Fibroblast of skin of back (primary cell): ENCODE measurements around the gene SFMBT1.
"Not testable (repeated sequence)": the region's sequence is repeated elsewhere in the genome, so short reads cannot be mapped to it uniquely, and the experiment has no call there.

Source experiments
- DNase-seq: peaks from one replicate; pipeline ENCODE4 v3.0.0-alpha.2; 2013

Gene SFMBT1

DNA sequence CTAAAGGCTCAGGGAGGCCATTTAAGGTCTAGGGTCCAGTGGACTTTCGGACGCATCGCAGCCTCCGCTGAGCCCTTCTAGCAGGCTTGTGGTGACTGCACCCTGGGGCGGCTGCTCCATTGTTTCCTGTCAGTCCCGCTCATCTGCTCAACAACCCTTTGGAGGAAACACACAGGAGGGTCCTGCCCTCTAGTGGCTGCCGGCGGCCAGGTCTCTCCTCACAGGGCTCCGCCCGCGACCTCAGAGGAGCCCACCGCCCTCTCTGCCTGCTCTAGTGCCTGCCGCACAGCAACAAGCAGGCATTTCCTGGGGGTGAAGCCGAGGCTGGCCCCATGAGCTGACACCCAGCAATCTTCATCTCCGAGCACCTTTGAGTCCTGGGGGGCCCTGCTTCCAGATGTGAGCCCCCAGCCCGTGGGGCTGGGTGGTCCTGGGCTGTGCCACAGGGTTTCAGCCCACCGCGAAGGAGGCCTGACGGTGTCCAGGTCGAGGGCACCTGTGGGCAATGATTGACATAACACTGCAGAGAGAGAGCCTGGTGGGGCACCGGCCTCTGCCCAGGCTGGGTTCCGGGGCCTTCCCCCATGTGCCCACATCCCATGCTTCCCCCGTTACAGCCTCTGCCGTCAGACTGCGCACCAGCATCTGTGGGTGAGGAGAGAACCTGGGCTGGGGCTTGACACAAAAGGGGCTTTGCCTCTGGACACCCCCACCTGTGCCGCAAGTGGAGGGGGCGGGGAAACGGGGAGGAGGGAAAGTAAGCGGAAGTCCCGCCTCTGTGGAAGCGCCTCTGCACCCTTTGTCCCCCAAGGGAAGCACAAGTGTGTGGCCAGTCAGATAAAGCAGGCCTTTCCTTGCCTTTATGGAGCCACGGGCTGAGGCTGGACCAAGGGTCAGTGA, 27.0 kb upstream of the SFMBT1 start:
- DNase-seq, result peak; percentile 76

DNA sequence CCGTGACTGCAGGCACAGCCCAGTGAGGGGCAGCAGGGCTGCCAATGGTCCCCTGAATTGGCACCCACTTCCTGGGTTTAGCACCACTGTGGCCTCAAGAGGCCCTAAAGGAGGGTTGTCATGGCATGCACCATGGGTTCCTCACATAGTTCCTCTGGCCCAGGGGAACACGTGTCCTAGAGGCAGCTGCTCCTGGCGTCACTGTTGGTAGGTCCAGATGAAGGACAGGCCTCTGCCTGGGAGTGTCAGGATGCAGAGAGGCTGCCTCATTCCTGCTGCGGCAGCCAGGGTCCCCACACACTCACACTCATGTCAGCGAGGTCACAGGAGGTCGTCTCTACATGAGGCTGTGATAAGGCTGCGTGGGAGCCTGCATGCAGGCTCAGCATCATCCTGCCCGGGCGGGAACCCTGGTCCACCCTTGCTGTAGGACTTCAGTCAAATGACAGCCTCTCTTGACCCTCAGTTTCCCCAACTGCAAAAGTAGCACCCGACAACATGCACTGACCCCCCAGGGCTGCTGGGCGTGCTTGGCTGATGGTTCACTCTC, 26.1 kb upstream of the SFMBT1 start:
- no peak for DNase-seq

DNA sequence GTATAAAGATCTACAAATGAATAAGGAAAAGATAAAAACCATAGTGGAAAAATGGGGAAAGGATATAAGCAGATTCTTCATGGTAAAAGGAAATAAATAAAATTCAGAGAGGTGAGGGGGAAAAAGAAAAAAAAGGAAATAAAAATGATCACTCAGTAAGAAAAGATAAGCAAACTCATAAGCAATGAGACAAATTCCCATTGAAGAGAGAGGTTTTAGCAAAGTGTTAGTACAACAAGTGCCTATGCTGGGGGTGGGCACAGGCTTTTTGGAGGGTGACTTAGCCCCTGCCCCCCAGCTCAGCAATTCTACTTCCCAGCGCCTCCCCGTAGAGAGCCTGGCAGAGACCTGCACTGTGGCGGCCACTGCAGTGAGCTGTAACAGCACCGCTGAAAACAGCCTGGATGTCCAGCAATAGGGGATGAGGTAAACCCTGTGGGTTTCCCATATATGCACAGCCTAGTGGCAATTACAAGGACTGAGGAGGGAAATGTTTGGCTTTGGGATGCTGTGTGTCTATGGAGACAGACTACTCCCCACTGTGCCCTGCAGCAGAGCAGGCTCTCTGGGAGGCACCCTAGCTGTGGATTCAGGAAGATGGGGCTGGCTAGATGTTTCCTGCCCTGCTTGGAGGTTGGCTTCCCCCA, 23.7 kb upstream of the SFMBT1 start:
- DNase-seq, result peak; percentile 26

DNA sequence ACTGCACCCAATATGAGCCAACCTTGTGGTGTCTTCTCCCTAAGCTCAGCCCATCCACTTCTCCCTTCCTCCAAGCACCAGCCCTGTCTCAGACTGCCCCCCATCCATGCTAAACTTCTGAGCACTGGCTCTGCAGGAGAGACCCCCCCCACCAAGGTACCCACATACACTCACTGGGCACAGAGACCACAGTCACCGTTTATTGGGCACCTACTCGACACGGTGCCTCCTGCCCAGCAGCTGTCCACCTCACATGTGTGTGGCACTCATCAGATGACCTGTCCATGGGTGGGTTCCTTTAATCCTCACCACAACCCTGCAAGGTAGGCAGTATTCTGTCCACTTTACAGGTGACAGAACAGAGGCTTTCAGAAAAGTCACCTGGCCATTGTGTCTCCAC, 22.3 kb upstream of the SFMBT1 start:
- no peak for DNase-seq

DNA sequence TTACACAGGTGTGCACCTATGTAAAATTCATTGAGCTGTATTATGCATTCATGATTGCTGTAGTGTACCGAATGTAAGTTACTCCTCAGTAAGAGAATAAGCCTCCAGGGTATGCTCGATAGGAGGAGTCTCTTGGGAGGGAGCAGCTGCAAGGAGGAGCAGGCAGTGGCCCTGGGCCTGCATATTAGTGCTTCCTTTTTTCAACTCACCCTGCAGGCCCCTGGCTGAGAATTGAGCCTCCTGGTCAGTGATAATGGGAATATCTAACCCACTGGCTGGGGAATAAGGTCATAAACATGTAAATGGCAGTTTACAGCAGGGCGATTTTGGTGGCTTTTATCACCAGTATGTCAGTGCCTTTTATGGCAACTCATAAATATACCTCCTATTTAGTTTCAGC, 21.7 kb upstream of the SFMBT1 start:
- no peak for DNase-seq

DNA sequence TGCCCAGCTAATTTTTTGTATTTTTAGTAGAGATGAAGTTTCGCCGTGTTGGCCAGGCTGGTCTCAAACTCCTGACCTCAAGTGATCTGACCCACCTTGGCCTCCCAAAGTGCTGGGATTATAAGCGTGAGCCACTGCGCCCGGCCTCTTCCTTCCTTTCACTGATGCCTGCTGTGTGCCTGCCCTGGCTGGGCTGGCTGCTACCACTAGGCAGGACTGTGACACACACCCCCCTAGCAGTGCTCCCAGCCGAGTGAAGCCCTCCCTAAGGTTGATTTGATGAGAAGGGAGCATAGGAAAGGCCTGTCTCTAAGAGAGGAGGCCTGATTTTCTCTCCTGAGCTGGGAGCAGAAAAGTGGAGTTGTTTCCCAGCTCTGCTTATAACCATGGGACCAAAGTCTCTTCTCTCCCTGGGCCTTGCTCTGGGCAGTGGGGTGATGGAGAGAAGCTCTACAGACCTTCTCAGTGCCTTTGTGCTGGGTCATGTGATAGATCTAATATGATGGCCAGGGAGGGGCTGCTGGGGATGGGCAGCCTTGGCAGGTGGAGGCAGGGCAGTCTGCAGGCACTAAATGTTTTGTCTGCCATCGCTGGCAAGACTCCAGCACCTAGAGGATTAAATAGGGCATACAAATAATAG, 20.1 kb upstream of the SFMBT1 start:
- DNase-seq, result no peak

DNA sequence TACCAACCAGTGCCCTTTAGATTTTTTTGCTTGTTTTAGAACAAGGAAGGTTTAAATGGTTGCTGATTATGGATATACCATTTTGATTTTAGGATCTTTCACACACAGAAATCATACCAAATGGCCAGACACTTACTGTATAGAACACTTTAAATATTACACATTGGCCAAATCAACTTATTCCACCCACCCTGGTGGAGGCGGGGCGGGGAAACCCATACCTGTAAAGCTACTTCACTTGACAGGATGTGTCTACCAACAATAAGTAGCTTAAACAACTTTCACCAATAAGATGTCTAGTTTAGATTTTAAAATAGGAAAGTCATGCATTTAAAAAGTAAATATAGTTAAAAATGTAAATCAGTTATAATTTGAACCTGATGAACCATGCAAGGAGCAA, 17.0 kb upstream of the SFMBT1 start:
- no peak for DNase-seq

DNA sequence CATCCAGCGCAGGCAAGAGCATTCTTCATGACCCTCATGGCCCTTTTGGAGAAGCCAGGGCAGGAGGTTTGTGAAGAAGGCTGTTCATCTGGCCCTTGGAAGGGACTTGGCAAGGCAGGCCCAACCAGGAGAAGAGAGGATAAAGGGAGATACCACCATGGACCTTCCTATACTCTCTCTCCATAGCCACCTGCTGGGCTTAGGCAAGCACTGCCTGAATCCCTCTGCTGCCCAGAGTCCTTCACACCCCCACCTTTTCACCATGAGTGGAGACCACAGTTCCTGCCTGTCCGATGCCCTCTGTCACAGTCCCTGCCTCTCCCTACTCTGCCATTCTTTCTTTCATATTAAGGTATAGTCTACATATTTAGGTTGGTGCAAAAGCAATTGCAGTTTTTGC, 10.6 kb upstream of the SFMBT1 start:
- DNase-seq, result no peak

DNA sequence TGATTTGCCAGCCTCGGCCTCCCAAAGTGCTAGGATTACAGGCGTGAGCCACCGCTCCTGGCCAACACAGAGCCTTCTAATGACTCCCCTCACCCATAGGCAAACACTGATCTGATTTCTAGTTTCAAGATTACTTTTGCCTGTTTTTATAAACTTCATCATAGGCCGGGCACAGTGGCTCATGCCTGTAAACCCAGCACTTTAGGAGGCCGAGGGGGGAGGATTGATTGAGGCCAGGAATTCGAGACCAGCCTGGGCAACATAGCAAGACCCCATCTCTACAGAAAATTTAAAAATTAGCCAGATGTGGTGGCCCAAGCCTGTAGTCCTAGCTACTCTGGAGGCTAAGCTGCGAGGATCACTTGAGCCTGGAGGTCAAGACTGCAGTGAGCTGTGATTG, 8.4 kb upstream of the SFMBT1 start:
- not testable (repeated sequence) for DNase-seq

DNA sequence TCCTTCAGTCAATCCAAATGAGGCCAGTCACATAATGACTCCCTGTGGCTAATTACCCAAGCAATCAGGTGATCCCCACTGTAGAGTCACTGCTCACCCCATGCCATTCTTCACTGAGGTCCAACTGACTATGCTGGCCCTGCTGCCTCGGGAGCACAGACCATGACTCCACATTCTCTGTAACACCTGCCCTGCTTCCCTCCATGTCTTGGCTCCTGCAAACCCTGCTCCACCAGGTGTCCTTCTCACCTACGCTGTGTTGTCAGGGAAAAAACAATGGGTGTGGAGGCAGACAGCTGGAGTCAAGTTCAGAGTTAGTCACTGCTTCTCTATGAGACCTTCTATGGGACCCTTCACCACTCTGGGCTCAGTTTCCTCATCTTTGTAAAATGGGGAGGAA, 6.1 kb upstream of the SFMBT1 start:
- DNase-seq, result no peak

DNA sequence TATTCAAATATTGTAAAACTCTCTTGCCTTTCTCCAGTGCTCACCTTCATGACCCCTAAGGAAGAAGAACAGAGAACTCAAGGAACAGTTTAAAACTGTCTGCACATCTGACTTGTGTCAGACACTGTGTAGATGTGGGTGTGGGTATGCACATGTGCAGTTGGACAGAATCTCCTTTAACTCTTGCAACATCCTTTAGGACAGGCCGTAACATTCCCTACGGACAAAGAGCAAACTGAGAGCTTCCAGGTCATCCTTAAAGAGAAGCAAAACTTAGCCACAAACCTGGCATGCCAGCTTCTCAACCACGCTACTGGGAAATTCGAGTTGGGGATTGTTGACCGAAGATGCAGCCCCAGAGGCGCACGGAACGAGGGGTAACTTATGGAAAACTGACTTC, 4.1 kb upstream of the SFMBT1 start:
- no peak for DNase-seq

DNA sequence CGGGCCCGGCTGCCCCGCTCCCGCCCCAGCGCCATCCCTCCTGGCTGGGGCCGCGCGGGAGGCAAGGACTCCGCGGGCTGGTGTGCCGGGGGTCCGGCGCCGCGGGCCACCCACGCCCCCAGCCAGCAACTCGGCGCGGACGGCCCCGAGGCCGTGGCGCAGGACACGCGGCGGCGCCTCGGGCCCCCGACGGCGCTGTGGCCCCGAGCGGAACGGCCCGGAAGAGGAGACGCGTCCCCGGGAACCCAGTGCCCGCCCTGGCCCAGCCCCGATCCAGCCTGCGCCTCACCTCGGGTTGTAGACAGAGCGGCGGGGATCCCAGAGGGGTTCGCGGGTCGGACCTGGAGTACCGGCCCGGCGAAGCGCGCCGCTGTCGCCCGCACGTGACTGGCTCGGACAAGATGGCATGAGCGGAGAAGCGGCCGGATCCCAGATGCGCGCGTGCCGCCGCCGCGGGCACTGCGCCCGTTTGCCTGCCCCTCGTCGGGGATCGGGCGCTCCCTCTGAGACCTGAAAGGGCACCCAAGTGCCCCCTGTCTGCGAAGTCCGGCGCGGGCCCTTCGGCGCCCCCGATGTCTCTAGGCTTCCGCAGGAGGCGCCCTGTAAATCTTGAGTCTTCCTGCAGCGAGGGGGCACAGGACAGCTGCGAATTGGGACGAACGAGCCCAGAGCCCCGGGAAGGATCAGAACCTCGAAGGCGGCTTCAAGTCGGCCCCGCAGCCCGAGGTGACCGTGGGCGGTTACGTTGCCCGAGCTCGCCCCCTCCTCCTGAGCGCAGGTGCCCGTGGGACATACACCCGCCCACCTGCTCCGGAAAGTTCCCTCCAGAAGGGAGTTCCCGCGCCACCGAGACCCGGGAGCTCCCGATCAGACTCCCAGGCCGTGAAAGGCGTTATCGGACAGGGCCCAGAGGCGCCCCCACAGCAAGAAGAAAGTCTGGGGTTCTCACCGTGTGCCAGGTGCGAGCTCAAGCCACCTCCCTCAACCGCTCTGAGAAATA, 598 bp upstream of the SFMBT1 start:
- peak; percentile 29 for DNase-seq

DNA sequence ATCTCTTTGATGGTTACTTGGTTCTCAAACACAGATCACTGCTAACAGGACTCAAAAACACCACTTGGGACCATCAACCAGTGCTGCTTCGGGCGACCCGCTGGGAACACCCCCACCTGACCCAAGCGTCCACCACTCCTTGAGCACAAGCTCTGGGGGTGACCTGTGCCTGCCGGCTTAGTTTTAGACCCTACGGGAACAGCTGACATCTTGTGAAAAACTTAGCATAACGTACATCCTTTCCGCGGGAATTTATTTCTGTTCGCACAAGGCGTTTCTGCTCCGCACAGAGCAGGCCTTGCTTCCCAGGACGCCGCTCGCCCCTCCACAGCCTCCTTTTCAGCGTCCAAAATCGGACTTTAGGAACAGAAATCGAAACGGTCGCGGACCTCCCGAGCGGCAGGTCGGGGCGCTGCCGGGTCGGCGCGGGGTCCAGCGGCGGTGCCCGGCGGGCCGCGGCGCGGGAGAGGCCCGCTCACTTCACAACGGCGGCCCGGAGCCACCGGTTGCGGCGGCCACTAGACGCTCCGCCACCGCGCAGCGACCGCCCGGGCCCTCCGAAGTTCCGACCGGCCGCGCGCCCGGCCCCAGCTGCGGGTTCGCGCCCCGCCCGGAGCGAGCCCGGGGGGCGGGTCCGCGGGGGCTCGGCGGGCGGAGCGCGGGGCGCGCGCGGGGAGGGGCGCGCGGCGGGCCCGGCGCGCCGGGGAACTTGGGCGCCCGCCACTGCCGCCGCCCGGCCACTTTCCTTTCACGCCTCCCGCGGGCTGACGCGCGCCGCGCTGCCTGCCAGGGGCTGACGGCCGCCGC, 959 bp downstream of the SFMBT1 start:
- peak; percentile 54 for DNase-seq

DNA sequence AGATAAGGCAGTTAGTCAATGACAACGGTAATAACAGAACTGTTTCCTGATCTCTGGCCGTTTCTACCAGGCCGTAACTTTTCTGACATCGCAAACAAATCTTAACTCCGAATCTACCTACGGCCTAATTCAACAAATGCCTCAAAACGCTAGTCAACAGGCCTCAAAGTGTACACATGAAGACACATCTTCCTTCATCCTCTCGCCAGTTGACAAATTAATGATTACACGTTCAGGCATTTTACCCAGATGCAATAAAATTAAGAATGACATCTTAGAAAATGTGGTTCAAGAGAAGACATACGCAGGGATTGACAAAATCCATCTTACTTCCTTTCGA, 1.5 kb downstream of the SFMBT1 start:
- DNase-seq, result no peak

DNA sequence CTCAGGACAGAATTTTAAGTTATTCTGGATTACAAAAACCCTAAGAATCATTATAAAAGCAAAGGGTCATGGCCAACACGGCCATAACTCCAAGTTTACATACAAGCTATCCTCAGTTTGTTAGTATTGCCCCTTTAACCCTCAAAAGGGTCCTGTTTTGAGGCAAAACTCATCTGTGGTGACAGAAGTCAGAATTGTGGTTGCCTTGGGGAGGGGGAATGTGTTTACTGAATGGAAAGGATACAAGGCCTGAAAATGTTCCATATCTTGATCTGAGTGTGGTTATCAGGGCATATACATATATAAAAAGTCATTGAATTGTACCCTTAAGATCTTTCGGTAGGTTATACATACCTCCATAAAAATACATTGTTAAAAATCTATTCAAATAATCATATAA, 2.1 kb downstream of the SFMBT1 start:
- DNase-seq, result no peak

DNA sequence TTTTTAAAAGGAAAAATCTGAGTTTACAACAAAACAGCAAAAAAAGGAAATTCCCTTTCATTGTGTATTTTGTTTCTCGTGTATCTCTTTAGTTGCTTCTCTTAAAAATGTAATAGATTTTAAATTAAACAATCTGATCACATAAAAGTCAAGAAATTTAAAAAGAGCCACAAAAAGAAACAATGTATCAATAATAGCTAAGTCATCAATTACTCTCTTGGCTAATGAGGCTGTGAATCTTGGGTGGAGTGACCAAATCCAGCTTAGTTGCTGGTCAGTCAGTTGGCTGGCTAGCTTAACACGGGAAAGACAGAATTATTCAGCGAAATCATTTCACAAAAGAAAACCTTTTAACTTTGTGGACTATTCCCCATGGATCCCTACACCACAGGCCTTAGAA, 3.2 kb downstream of the SFMBT1 start:
- DNase-seq, result no peak

DNA sequence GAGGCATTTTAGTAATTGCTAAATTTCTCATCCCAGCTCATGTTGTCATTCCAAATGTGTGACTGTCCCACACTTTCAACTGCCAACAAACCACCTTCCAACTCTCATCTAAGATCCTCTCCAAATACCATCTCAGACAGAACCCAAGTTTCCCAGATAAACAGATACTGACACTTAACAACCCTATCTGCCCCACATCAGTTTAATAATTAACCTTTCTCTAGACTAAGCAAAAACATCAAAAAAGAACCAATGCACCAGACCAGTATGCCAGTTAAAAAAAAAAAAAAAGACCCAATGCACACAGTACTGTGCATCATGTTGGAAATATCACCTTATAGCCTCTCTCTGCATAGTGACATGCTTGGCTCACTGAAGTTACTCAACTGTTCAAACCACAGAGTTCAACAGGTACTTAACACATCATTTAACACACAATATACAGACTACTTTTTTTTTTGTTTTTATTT, 5.5 kb downstream of the SFMBT1 start:
- peak; percentile 36 for DNase-seq

DNA sequence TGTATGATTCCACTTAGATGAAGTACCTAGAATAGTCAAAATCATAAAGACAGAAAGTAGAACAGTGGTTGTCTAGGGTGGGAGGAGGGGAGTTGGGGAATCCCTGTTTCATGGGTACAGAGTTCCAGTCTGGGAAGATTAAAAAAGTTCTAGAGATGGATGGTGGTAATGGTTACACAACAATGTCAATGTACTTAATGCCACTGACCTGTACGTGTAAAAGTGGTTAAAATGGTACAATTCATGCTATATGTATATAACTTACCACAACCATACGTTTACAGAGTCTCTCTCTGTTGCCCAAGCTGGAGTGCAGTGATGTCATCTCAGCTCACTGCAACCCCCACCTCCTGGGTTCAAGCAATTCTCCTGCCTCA, 6.5 kb downstream of the SFMBT1 start:
- DNase-seq, result no peak

DNA sequence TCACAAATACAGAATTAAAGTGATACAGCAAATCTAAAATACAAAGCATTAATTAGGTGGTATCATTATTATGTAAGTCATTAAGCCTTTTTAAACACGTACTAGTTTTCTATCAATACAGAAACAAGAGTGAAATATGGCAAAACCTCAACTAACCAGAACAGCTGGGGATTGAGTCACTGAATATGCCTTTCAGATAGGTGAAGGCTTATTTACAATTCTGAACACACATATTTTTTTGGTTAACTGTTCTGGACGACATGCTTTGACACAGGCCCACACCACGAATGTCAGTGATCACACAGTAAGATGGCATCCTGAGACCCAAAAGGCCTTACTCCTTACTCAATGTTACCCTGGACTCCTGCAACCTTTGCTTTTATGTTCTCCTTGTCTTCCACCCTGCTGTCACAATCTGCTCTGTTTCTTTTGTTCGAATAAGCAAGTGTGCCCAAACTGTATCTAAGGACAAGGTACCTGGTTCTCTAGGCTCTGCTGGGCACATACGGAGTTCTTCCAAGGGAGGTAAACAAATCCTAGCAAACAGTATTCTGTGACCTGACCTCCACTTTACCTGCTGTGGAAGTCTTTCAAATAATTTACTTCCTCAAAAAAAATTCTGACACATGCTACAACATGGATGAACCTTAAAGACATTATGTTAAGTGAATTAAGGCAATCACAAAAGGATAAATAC, 7.0 kb downstream of the SFMBT1 start:
- DNase-seq, result no peak

DNA sequence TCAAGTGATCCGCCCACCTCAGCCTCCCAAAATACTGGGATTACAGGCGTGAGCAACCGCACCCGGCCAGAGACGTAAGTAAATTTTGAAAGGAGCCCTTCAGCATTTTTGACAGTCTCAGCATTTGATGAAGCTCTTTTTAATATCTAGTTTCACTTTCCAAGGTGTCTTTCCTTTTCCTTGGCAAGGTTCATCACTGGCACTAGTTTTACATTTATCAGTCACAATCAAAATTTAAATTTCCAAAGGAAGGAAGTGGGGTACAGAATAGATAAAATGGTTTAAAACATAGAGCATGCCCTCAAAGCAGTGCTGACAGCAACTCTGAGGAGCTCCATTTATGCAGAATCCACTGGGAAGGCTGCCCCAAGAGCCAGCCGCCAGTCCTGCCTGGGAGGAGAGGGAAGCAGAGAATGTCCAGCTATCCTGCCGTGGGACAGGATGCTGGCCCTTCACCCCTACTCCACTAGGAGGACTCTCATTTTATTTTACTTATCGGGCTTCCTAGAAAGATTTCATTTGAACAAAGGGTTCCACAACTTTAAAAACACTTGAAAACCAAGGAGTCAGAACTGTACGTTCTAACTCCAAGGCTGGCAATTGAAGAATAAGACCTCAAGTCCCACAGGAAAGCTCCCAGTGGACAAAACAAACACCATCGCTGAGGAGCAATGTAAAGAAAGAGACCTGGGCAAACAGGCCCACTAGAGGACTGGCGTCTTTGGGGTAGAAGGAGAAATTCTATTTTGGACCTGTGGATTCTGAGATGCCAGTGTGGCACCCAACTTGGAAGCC, 9.9 kb downstream of the SFMBT1 start:
- DNase-seq, result no peak
